ES-I3 (cell line): Measurements from ENCODE around the gene CELA1.

Experiments used
- H3K36me3 ChIP-seq: 2 replicates; pipeline ENCODE4 v1.6.1; 2013; ENCODE audit warnings: mild to moderate bottlenecking, low read length, control low read depth, moderate library complexity; ENCODE audit not compliant: insufficient read depth
- H3K4me1 ChIP-seq: 2 replicates; pipeline ENCODE4 v1.6.1; 2013; ENCODE audit warnings: mild to moderate bottlenecking, control low read depth, low read length; ENCODE audit not compliant: insufficient read depth
- H3K9ac ChIP-seq: 2 replicates; pipeline ENCODE4 v1.6.1; 2013; ENCODE audit warnings: low read depth, mild to moderate bottlenecking, low read length, moderate library complexity
- H3K9me3 ChIP-seq: 2 replicates; pipeline ENCODE4 v1.6.1; 2013; ENCODE audit warnings: mild to moderate bottlenecking, low read length, moderate library complexity; ENCODE audit not compliant: control insufficient read depth, insufficient read depth

The CELA1 gene

GRCh38 chr12:51365276-51365675 lies 18.8 kb upstream of the CELA1 start:
- Histone ChIP-seq H3K9me3 (no peaks in the 10 kb centered on the region), H3K36me3 (no peaks in the 10 kb centered on the region; the same call in 1 of the 2 replicates), H3K4me1 (no peaks in the 10 kb centered on the region), H3K9ac (no peak overlapping the region)

- Histone ChIP-seq H3K9me3 (no peaks in the 10 kb centered on the region), H3K4me1 (no peaks in the 10 kb centered on the region), H3K36me3 (no peaks in the 10 kb centered on the region; the same call in none of the 2 replicates), H3K9ac (no peak overlapping the region)
Observed at GRCh38 chr12:51364001-51364400, 17.5 kb upstream of the CELA1 start.

- H3K9ac ChIP-seq: no peak overlapping the region
- no peaks in the 10 kb centered on the region; the same call in none of the 2 replicates for H3K36me3 ChIP-seq
- no peaks in the 10 kb centered on the region for H3K9me3 ChIP-seq
- H3K4me1 ChIP-seq: no peaks in the 10 kb centered on the region
Observed at GRCh38 chr12:51362747-51363342, 16.4 kb upstream of the CELA1 start.

GRCh38 chr12:51362307-51362706 lies 15.8 kb upstream of the CELA1 start:
- H3K4me1 ChIP-seq: no peaks in the 10 kb centered on the region
- H3K36me3 ChIP-seq: peaks cover 1% of the 10 kb centered on the region

GRCh38 chr12:51361161-51362016 lies 14.9 kb upstream of the CELA1 start:
- Histone ChIP-seq H3K4me1 (no peaks in the 10 kb centered on the region), H3K36me3 (peaks cover 4% of the 10 kb centered on the region)

More at GRCh38 chr12:51362307-51362706, 15.8 kb upstream of the CELA1 start:
- no peaks in the 10 kb centered on the region for H3K9me3 ChIP-seq
- no peak overlapping the region for H3K9ac ChIP-seq

GRCh38 chr12:51360315-51360714 lies 13.8 kb upstream of the CELA1 start:
- no peaks in the 10 kb centered on the region for H3K9me3 ChIP-seq
- peaks cover 4% of the 10 kb centered on the region for H3K36me3 ChIP-seq
- no peaks in the 10 kb centered on the region for H3K4me1 ChIP-seq
- no peak overlapping the region for H3K9ac ChIP-seq

More at GRCh38 chr12:51361161-51362016, 14.9 kb upstream of the CELA1 start:
- H3K9ac ChIP-seq: no peak overlapping the region
- H3K9me3 ChIP-seq: no peaks in the 10 kb centered on the region

GRCh38 chr12:51359851-51360250 lies 13.4 kb upstream of the CELA1 start:
- Histone ChIP-seq H3K9me3 (no peaks in the 10 kb centered on the region), H3K36me3 (peaks cover 4% of the 10 kb centered on the region), H3K9ac (no peak overlapping the region), H3K4me1 (no peaks in the 10 kb centered on the region)

GRCh38 chr12:51358496-51358895 lies 12.0 kb upstream of the CELA1 start:
- H3K9me3 ChIP-seq: no peaks in the 10 kb centered on the region
- H3K36me3 ChIP-seq: peaks cover 4% of the 10 kb centered on the region
- H3K4me1 ChIP-seq: no peaks in the 10 kb centered on the region
- H3K9ac ChIP-seq: no peak overlapping the region

- Histone ChIP-seq H3K4me1 (no peaks in the 10 kb centered on the region), H3K36me3 (peaks cover 4% of the 10 kb centered on the region), H3K9ac (no peak overlapping the region), H3K9me3 (no peaks in the 10 kb centered on the region)
Observed at GRCh38 chr12:51357374-51358047, 11.0 kb upstream of the CELA1 start.

- no peak overlapping the region for H3K9ac ChIP-seq
- no peaks in the 10 kb centered on the region; the same call in 1 of the 2 replicates for H3K36me3 ChIP-seq
- H3K4me1 ChIP-seq: peaks cover 6% of the 10 kb centered on the region
- H3K9me3 ChIP-seq: no peaks in the 10 kb centered on the region
Observed at GRCh38 chr12:51351913-51352532, 5.5 kb upstream of the CELA1 start.

GRCh38 chr12:51349026-51349425 lies 2.5 kb upstream of the CELA1 start:
- H3K9me3 ChIP-seq: no peaks in the 10 kb centered on the region
- H3K9ac ChIP-seq: no peak overlapping the region
- peaks cover 19% of the 10 kb centered on the region for H3K4me1 ChIP-seq
- H3K36me3 ChIP-seq: no peaks in the 10 kb centered on the region

GRCh38 chr12:51348116-51348515 lies 1.6 kb upstream of the CELA1 start:
- Histone ChIP-seq H3K9me3 (no peaks in the 10 kb centered on the region), H3K9ac (no peak overlapping the region), H3K4me1 (peaks cover 22% of the 10 kb centered on the region), H3K36me3 (no peaks in the 10 kb centered on the region)

- no peak overlapping the region for H3K9ac ChIP-seq
- peaks cover 18% of the 10 kb centered on the region for H3K4me1 ChIP-seq
- H3K36me3 ChIP-seq: no peaks in the 10 kb centered on the region
- no peaks in the 10 kb centered on the region for H3K9me3 ChIP-seq
Observed at GRCh38 chr12:51345681-51346080, 798 bp downstream of the CELA1 start.

- H3K4me1 ChIP-seq: peaks cover 18% of the 10 kb centered on the region
- H3K9ac ChIP-seq: no peak overlapping the region
- H3K36me3 ChIP-seq: no peaks in the 10 kb centered on the region
- H3K9me3 ChIP-seq: no peaks in the 10 kb centered on the region
Observed at GRCh38 chr12:51343201-51343600, 3.3 kb downstream of the CELA1 start.
